Activated CD8-positive, alpha-beta T cell treated with anti-CD3 and anti-CD28 coated beads for 36 hours (primary cell): ENCODE results near the gene RNF227. TPM values are rescaled to one million over a fixed set of nuclear protein-coding genes. Genes with fewer than 3 reads are reported as not detected.
A peak's percentile ranks its signal among the peaks of the same experiment; 100 is the strongest.

Experiments
- ATAC-seq: fragments of 200-7000 bp; cut with Tn5 transposase; one replicate; pipeline ENCODE4 v1.10.0; 2021; ENCODE audit warnings: mild to moderate bottlenecking, moderate library complexity
- CTCF ChIA-PET: fragments of 350-600 bp; sonication (Branson Sonifier 250); formaldehyde crosslinking; loops from one replicate; lab custom pipeline; 2021; ENCODE audit warnings: antibody characterized with exemption; lab: Charles Lee
- POLR2A ChIA-PET: fragments of 350-600 bp; sonication (Branson Sonifier 250); formaldehyde crosslinking; loops from one replicate; lab custom pipeline; 2021; ENCODE audit warnings: antibody characterized with exemption; lab: Charles Lee
- DNase-seq: peaks from one replicate; pipeline ENCODE4 v3.0.0-alpha.2; 2020
- H3K27ac Mint-ChIP-seq: one replicate; pipeline ENCODE4 v1.8.0; 2021; ENCODE audit warnings: mild to moderate bottlenecking, mixed read lengths
- H3K27me3 Mint-ChIP-seq: one replicate; pipeline ENCODE4 v1.8.0; 2021; ENCODE audit warnings: mixed read lengths
- H3K36me3 Mint-ChIP-seq: one replicate; pipeline ENCODE4 v1.8.0; 2021; ENCODE audit warnings: low read depth, mixed read lengths
- H3K4me1 Mint-ChIP-seq: one replicate; pipeline ENCODE4 v1.8.0; 2021; ENCODE audit warnings: low read depth, mixed read lengths
- H3K4me3 Mint-ChIP-seq: one replicate; pipeline ENCODE4 v1.8.0; 2021; ENCODE audit warnings: mild to moderate bottlenecking, moderate library complexity, mixed read lengths
- H3K9me3 Mint-ChIP-seq: one replicate; pipeline ENCODE4 v1.8.0; 2021; ENCODE audit warnings: mixed read lengths
- intact Hi-C: fragments of 100-400 bp; cut with micrococcal nuclease; formaldehyde crosslinking; loops from one replicate; pipeline ENCODE4 v1.10.0; 2022
- total RNA-seq, 2 experiments: library from RNA; stranded (reverse); gene quantifications; one replicate each; pipeline ENCODE4 v1.2.3, GENCODE V29; 2021
- TF ChIP-seq, protein P1 (sequence below): fragments of 200-600 bp; IDR thresholded peaks from one replicate; pipeline ENCODE4 v1.8.0; 2022; ENCODE audit warnings: antibody characterized with exemption, mild to moderate bottlenecking

RNF227 gene
- total RNA-seq, 2 experiments from 2014 or later: 5.1 to 5.2 TPM

DNA sequence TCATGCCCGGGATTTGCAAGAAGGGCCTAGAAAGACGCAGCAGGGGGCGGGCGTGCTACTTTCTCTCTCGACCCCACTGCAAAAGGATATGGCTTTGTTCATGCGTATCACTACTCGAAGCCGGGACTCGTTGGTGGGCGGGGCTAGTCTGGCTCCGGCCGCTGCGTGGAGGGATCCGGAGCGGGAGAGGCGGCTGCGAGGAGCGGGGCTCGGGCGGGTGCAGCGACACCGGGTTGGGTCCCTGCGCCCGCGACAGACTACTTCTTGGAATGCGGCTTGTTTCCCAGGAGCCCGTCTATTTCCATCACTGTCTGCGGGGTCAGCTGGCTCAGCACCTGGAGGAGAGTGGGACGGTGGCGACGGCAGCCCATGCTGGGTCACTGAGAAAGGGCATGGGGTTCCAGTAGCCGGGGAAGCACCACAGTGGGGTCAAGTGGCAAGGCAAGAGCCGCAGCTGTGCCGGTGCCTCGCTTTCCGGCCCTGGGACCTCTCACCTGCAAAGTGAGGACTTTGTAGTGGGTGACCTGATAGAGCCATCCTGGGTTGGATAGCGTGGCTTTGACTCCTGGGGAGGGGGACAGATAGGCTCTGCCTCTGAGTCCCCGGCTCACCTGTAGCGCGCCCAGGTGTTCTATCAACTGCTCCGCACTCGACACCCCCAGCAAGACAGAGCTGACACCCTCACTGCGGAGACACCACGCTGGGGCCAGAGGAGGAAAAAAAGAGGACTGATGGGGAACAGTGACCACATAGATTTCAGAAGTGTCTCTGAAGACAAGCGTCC lies 6.9 kb upstream of the RNF227 start:
- Mint-ChIP-seq H3K4me1 (peaks cover 19% of the 10 kb centered on the region), H3K27ac (peak overlapping the region; percentile 82), H3K9me3 (no peaks in the 10 kb centered on the region), H3K4me3 (peak overlapping the region; percentile 55), H3K36me3 (peaks cover 2% of the 10 kb centered on the region), H3K27me3 (no peaks in the 10 kb centered on the region)
- TF ChIP-seq, protein P1, sequence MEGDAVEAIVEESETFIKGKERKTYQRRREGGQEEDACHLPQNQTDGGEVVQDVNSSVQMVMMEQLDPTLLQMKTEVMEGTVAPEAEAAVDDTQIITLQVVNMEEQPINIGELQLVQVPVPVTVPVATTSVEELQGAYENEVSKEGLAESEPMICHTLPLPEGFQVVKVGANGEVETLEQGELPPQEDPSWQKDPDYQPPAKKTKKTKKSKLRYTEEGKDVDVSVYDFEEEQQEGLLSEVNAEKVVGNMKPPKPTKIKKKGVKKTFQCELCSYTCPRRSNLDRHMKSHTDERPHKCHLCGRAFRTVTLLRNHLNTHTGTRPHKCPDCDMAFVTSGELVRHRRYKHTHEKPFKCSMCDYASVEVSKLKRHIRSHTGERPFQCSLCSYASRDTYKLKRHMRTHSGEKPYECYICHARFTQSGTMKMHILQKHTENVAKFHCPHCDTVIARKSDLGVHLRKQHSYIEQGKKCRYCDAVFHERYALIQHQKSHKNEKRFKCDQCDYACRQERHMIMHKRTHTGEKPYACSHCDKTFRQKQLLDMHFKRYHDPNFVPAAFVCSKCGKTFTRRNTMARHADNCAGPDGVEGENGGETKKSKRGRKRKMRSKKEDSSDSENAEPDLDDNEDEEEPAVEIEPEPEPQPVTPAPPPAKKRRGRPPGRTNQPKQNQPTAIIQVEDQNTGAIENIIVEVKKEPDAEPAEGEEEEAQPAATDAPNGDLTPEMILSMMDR: no peak
- POLR2A ChIA-PET: interaction anchor here (0.6 to 2.5 kb wide), 4 partner anchors 9 to 235 kb away, joined by 3 to 12 read pairs (median 3); partner anchors contain the start of genes CNTROB, TRAPPC1 and WRAP53
- intact Hi-C loops: no loop called here
- peak; percentile 98 for ATAC-seq
- DNase-seq: peak; percentile 91
- CTCF ChIA-PET: interaction anchor here (1.3 to 6.7 kb wide), 4 partner anchors 10 to 151 kb away, joined by 3 to 47 read pairs (median 7); partner anchors contain the start of genes CNTROB and TRAPPC1

DNA sequence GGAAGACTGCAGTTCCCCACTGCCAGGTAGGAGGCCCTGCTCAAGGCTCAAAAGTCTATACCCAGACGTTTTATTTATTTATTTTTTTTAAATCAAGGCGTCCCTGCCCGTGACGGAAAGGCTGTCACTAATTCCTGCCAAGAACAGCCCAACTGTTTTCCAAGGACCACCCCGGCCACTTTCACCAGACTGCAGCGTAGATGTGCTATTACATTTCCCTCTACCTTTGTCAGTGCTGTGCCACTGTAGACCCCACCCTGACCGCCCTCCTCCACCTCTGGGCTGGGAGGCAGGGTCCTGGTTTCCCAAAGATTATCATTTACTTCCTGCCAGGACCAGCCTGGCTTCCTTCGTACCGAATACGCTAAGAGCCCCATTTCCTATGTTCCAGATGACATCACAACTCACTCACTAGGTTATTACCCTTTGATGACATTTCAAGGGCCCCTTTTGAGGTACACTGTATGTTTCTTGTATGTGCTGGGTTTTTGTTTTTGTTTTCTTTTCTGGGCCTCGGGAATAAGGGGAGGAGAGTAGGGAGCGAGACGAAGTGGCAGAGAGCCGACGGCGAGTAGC lies 6.3 kb upstream of the RNF227 start:
- peak overlapping the region; percentile 55 for H3K4me3 Mint-ChIP-seq
- TF ChIP-seq, protein P1: no peak
- no peaks in the 10 kb centered on the region for H3K27me3 Mint-ChIP-seq
- H3K27ac Mint-ChIP-seq: peak overlapping the region; percentile 82
- H3K36me3 Mint-ChIP-seq: no peaks in the 10 kb centered on the region
- no peaks in the 10 kb centered on the region for H3K9me3 Mint-ChIP-seq
- intact Hi-C loops: no loop called here
- peak; percentile 59 for ATAC-seq
- POLR2A ChIA-PET: interaction anchor here (0.6 to 2.5 kb wide), 5 partner anchors 10 to 234 kb away, joined by 3 to 12 read pairs (median 3); partner anchors contain the start of genes CNTROB, TRAPPC1 and WRAP53
- peaks cover 19% of the 10 kb centered on the region for H3K4me1 Mint-ChIP-seq
- CTCF ChIA-PET: interaction anchor here (1.2 to 6.7 kb wide), 6 partner anchors 10 to 151 kb away, joined by 3 to 47 read pairs (median 3); partner anchors contain the start of genes CNTROB and TRAPPC1
- no peak for DNase-seq

DNA sequence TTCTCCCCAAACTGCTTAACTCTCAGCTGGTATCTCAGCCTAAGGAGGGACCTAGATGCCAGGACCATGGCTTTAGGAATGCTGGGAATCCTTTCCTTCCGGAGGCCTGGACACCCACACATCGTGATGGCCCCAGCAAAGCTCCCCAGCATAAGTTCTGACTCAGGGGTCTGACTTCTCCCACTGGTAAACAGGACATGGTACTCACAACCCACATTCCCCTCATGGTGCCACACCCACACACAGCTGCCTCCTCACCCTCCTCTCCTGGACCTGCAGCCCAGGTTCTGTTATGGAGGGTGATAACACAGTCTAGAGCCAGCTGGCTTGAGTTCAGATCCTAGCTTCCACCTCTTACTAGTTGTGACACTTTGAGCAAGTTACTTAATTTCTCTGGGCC lies 719 bp upstream of the RNF227 start:
- peak overlapping the region; percentile 85 for H3K4me3 Mint-ChIP-seq
- no peaks in the 10 kb centered on the region for H3K9me3 Mint-ChIP-seq
- H3K4me1 Mint-ChIP-seq: peaks cover 26% of the 10 kb centered on the region
- TF ChIP-seq, protein P1: no peak
- H3K36me3 Mint-ChIP-seq: peaks cover 9% of the 10 kb centered on the region
- ChIA-PET POLR2A (interaction anchor here (1.1 to 3.7 kb wide), 8 partner anchors 9 to 82 kb away, joined by 3 to 23 read pairs (median 4); partner anchors contain the start of genes CNTROB and TRAPPC1), CTCF (interaction anchor here (0.5 to 11.2 kb wide), 11 partner anchors 9 to 540 kb away, joined by 3 to 214 read pairs (median 6); partner anchors contain the start of genes CNTROB, NAA38, TP53 and TRAPPC1)
- H3K27me3 Mint-ChIP-seq: no peaks in the 10 kb centered on the region
- no peak for DNase-seq
- H3K27ac Mint-ChIP-seq: peak overlapping the region; percentile 81
- no peak for ATAC-seq
- intact Hi-C loops: no loop called here

DNA sequence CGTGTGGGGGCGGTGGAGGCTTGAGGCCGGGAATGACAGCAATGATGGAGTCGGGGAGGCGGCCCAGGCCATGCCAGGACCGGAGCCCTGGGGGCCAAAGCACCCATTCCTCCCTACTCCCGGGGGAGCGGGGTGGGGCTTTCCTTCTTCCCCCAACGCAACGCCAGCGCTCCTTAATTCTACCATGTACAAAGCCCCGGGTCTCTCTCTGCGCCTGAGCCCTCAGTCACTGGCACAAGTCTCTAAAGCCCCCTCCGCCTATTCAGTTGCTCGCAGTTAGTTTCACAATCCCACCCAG lies 245 bp upstream of the RNF227 start:
- ChIA-PET POLR2A (interaction anchor here (0.6 to 3.7 kb wide), 16 partner anchors 10 to 141 kb away, joined by 3 to 23 read pairs (median 4); partner anchors contain the start of genes CNTROB, NAA38 and TRAPPC1), CTCF (interaction anchor here (0.9 to 11.2 kb wide), 11 partner anchors 10 to 229 kb away, joined by 3 to 214 read pairs (median 6); partner anchors contain the start of genes CNTROB, NAA38, TP53 and TRAPPC1)
- no peaks in the 10 kb centered on the region for H3K27me3 Mint-ChIP-seq
- peak overlapping the region; percentile 81 for H3K27ac Mint-ChIP-seq
- H3K9me3 Mint-ChIP-seq: no peaks in the 10 kb centered on the region
- no peak for DNase-seq
- intact Hi-C loops: no loop called here
- peaks cover 9% of the 10 kb centered on the region for H3K36me3 Mint-ChIP-seq
- H3K4me3 Mint-ChIP-seq: peak overlapping the region; percentile 85
- ATAC-seq: no peak
- peaks cover 22% of the 10 kb centered on the region for H3K4me1 Mint-ChIP-seq
- TF ChIP-seq, protein P1: no peak
